Astrocyte (in vitro differentiated cells and primary cell): ENCODE measurements around the gene NPC2.

Experiments
- CTCF ChIP-seq: IDR thresholded peaks from 2 replicates; pipeline ENCODE4 v1.5.1; 2011; ENCODE audit warnings: low read depth, mild to moderate bottlenecking, inconsistent platforms, low read length, moderate library complexity; ENCODE audit not compliant: insufficient read depth
- EZH2 ChIP-seq: IDR thresholded peaks from 2 replicates; pipeline ENCODE4 v1.6.1; 2012; ENCODE audit warnings: mild to moderate bottlenecking, low read length, inconsistent platforms; ENCODE audit not compliant: insufficient read depth

- TF ChIP-seq CTCF (peak; percentile 43), EZH2 (no peak)
These were observed 9.3 kb upstream of the NPC2 start for GRCh38 chr14:74502236-74503019.
